ENCODE measurements around the gene TMEM184B.

Gene TMEM184B

DNA sequence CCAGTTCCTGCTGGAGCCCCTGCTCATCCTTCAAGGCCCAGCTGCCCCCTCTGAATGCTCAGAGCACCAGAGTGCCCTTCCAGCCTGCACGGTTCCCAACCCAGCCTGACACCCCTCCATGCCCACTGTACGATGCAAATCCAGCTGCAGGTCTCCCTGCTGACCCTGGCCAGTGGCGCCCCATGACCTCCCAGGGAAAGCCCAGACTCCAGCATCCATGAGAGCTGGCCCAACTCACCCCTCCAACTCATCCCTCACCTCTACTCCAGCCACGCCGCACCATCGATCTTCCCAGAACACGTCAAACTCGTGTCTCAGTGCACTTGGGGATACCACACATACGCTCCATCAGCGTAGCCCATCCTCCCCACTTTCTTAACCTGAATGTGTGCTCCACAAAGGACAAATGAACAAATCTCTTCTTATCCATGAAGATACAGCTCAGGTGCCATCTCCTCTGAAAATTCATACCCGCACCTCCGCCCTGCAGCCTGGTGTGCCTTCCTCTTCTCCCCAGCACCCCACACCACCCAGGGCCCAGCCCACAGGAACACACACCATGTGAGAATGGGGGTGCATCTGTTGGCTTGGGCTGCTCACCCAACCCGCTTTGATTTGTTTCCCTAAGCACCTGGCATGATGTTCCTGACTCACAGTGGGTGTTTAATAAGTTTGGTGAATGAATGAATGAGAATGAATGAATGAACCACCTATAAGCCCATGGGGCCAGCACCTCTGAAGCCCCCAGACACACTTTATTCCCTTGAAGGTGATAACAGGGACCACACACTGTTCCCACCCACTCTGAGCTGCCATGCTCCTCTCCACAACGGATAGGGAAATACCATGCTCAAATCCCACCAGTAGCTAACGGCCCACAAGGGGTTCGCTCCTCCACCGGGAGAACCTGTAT lies 97.3 kb downstream of the TMEM184B start:
- DNase-seq = no peak

DNA sequence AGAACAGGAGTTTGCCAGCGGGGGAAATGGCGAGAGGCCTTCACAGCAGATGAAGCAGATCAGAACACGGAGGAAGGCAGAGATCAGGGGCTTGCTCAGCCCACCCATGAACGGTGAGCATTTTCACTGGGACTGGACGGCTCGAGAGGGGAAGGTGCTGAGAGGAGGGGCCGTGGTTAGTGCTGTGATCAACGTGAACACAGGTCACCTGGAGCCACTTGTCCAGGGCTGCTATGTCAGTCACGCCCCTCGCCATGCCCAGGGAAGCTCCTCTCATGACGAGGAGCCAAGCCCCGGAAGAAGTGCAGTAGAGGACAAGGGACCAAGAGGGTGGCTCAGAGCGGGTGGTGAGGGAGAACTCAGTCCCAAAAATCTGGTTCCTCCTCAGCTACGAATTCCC lies 98.2 kb downstream of the TMEM184B start:
- no peak for DNase-seq

DNA sequence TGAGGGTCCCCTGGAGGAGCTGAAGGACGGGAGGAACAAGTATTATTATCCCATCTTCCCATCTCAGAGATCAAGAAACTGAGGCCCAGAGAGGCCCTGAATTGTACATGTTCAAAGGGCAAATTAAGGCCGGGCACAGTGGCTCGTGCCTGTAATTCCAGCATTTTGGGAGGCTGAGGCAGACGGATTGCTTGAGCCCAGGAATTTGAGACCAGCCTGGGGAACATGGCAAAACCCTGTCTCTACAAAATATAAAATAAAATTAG lies 99.2 kb downstream of the TMEM184B start:
- DNase-seq = no peak

DNA sequence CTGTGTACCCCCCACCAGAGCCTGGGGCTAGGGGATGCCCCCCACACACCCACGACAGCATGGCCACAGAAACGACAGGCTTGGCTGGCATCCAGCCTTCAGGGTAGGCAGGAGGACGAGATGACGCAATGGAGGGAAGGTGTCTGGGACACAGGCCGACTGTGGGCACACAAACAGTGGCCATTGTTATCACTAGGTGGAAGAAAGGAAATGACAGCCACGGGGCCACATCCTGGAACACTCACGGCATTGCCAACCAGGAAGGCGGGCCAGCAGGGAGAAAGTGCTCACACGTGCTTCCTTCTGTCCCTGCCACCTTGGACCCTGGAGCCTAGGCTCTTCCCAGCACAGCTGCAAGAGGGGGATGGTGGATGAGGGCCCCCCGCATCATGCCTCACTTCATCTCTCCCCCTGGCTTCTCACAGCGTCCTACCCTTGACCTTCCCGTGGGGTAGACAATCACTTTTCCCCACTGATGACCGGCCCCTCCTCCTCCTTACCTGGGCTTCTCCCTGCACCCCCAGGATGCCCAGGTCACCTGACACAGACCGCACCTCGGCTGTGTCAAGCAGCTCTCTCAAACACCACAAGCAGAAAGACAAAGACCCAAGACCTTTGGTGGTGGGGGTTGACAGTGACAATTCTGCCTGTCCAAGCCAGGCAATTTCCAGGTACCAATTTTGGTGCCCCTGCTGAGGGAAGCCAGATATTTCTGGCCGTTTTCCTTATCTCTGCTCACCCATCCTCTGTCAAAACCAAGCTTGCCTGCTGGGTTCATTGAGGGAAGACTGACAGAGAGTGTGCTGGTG lies 99.8 kb downstream of the TMEM184B start:
- DNase-seq = no peak

DNA sequence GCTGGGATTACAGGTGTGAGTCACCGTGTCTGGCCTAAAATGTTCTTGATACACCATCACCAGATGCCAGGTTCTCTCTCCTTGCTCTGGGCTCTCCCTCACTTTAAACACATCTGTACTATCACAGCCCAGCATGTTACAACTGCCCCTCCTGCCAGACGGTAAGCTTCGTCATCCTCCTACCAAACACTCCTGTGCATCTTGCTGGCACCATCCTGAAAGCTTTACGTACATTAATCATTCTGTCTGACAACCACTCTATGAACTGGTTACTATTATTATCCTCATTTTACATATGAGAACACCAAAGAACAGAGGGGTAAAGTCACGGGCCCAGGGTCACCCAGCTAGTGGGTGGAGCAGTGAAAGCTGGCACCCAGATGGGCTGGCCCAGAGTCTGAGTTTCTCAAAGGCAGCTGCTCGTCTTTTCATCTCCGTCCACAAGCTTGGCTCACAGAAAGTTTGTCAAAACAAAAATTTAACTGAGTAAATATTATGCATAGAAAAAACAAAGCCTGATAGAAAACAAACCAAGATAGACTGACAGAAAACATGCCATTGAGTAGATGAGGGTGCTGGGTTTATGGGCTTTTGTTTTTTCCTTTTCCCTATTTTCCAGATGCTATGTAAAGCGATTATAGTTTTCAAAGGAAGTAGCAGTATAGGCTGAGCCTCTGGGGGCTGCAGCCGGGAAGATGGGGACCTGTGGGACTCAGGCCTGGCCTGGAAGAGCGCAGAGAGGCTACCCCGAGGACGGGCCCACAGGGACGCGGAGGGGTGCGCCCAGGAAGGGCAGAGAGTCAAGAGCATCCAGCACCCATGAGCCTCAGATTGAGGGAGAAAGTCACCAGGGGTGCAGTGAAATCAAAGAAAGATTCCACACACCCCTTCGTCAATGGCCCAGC lies 100.6 kb downstream of the TMEM184B start:
- no peak for DNase-seq

DNA sequence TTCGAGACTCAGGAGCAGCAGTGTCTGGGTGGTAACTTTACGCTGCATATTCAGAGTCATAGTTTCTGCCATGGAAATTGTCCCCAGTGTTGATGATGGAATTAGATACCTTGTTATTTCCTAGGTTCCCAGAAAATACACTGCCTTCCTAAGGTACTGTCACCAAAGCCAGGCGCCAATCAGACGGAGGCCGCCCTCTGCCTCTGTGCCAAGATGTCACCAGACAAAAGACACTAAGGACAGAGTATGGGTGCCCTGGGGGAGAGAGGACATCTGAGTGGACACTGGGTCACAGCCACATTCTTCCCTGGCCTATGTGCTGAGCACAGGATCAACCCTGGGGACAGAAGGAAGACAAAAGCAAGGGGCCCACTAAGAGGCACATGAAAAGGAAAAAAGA lies 102.3 kb downstream of the TMEM184B start:
- no peak for DNase-seq

All from stimulated activated naive CD4-positive, alpha-beta T cell treated with Interleukin-2 at 50 U/mL for 16 hours (primary cell).